B cell (primary cell): ENCODE measurements around the gene XIRP2.

Experiments used
- CTCF ChIP-seq: fragments of 200-600 bp; IDR thresholded peaks from one replicate; pipeline ENCODE4 v1.8.0; 2022; ENCODE audit warnings: antibody characterized with exemption, mild to moderate bottlenecking
- EZH2 ChIP-seq: IDR thresholded peaks from 2 replicates; pipeline ENCODE4 v1.6.1; 2012; ENCODE audit warnings: borderline replicate concordance, low read depth, mild to moderate bottlenecking, moderate library complexity, low read length; ENCODE audit not compliant: insufficient read depth, poor library complexity, severe bottlenecking

GRCh38 chr2:167186465-167186864 is 298.2 kb downstream of the XIRP2 start:
- TF ChIP-seq CTCF: no peak
- no peak for TF ChIP-seq EZH2
